GM21447 (cell line): ENCODE measurements around the gene PDE4A.
A peak's percentile ranks its signal among the peaks of the same experiment; 100 is the strongest.
"Not testable (repeated sequence)": the region's sequence is repeated elsewhere in the genome, so short reads cannot be mapped to it uniquely, and the experiment has no call there.

Experiments used
- ATAC-seq: cut with Tn5 transposase; IDR thresholded peaks from one replicate; pipeline ENCODE4 v1.9.1; 2021; ENCODE audit not compliant: unreplicated experiment

Gene PDE4A

GRCh38 chr19:10461047-10461949 lies 41.0 kb downstream of the PDE4A start:
- peak; percentile 82 for ATAC-seq

- ATAC-seq: not testable (repeated sequence)
Observed at GRCh38 chr19:10462042-10462441, 41.7 kb downstream of the PDE4A start.

GRCh38 chr19:10462557-10462956 lies 42.2 kb downstream of the PDE4A start:
- no peak for ATAC-seq

- ATAC-seq: no peak
Observed at GRCh38 chr19:10464456-10464855, 44.1 kb downstream of the PDE4A start.

- ATAC-seq: no peak
Observed at GRCh38 chr19:10467104-10467706, 46.9 kb downstream of the PDE4A start.

- no peak for ATAC-seq
Observed at GRCh38 chr19:10468133-10468532, 47.8 kb downstream of the PDE4A start.

- no peak for ATAC-seq
Observed at GRCh38 chr19:10471909-10472308, 51.6 kb downstream of the PDE4A start.

- ATAC-seq: no peak
Observed at GRCh38 chr19:10473192-10473591, 52.9 kb downstream of the PDE4A start.

- ATAC-seq: no peak
Observed at GRCh38 chr19:10474962-10475451, 54.7 kb downstream of the PDE4A start.

GRCh38 chr19:10478476-10478875 lies 58.1 kb downstream of the PDE4A start:
- no peak for ATAC-seq

- no peak for ATAC-seq
Observed at GRCh38 chr19:10478903-10479384, 58.6 kb downstream of the PDE4A start.

- ATAC-seq: no peak
Observed at GRCh38 chr19:10486551-10486950, 66.2 kb downstream of the PDE4A start.

GRCh38 chr19:10491472-10492047 lies 71.2 kb downstream of the PDE4A start:
- ATAC-seq: no peak

GRCh38 chr19:10497371-10497770 lies 77.0 kb downstream of the PDE4A start:
- no peak for ATAC-seq

- ATAC-seq: no peak
Observed at GRCh38 chr19:10499550-10500246, 79.4 kb downstream of the PDE4A start.

GRCh38 chr19:10500247-10500592 lies 79.9 kb downstream of the PDE4A start:
- ATAC-seq: no peak

GRCh38 chr19:10501971-10502523 lies 81.7 kb downstream of the PDE4A start:
- ATAC-seq: peak; percentile 34

GRCh38 chr19:10502524-10503001 lies 82.2 kb downstream of the PDE4A start:
- peak; percentile 78 for ATAC-seq

GRCh38 chr19:10503002-10503789 lies 82.9 kb downstream of the PDE4A start, which contains the start of gene KEAP1:
TSS of gene KEAP1 (minus strand) at chr19:10503356. CDS start at chr19:10500033, 3,323 bp downstream.
- peak; percentile 25 for ATAC-seq
